Activated CD4-positive, alpha-beta T cell treated with anti-CD3 and anti-CD28 coated beads, Interleukin-2, amount 50 U/mL, for 4 hours (primary cell): Measurements from ENCODE around the gene CDCP2.

Source experiments
- DNase-seq, 2 experiments: peaks; one replicate each; pipeline ENCODE4 v3.0.0-alpha.2; 2020

CDCP2 gene

GRCh38 chr1:54152696-54153095 is at the start of gene CDCP2:
TSS of gene CDCP2 (minus strand) at chr1:54153000. CDS start at chr1:54152922, 78 bp downstream.
- DNase-seq = no peak

- DNase-seq = peak in 1 of 2 experiments; percentile 6
These were observed 47.8 kb upstream of the CDCP2 start for GRCh38 chr1:54200519-54200997.

GRCh38 chr1:54199765-54200518 is 47.1 kb upstream of the CDCP2 start, which contains the start of the genes CYB5RL and MRPL37:
TSS of gene CYB5RL (minus strand) at chr1:54200030. CDS start at chr1:54195616, 4,414 bp downstream.
TSS of gene MRPL37 (plus strand) at chr1:54200167. CDS start at chr1:54200244, 77 bp downstream.
- DNase-seq = peak; percentile 82 to 84

- DNase-seq = no peak
These were observed 46.5 kb upstream of the CDCP2 start for GRCh38 chr1:54199151-54199764.

GRCh38 chr1:54193453-54193852 is 40.7 kb upstream of the CDCP2 start:
- no peak for DNase-seq

GRCh38 chr1:54191525-54191924 is 38.7 kb upstream of the CDCP2 start:
- DNase-seq = no peak

GRCh38 chr1:54190526-54190925 is 37.7 kb upstream of the CDCP2 start:
- DNase-seq = no peak

GRCh38 chr1:54188291-54188690 is 35.5 kb upstream of the CDCP2 start:
- no peak for DNase-seq

- DNase-seq = no peak
These were observed 33.3 kb upstream of the CDCP2 start for GRCh38 chr1:54186056-54186455.

- DNase-seq = no peak
These were observed 28.0 kb upstream of the CDCP2 start for GRCh38 chr1:54180701-54181360.

- DNase-seq = no peak
These were observed 25.7 kb upstream of the CDCP2 start for GRCh38 chr1:54178296-54179070.

- DNase-seq = no peak
These were observed 24.9 kb upstream of the CDCP2 start for GRCh38 chr1:54177726-54178125.

GRCh38 chr1:54176621-54177327 is 24.0 kb upstream of the CDCP2 start:
- no peak for DNase-seq

GRCh38 chr1:54174106-54174505 is 21.3 kb upstream of the CDCP2 start:
- no peak for DNase-seq

GRCh38 chr1:54173681-54174080 is 20.9 kb upstream of the CDCP2 start:
- no peak for DNase-seq

- DNase-seq = no peak
These were observed 20.1 kb upstream of the CDCP2 start for GRCh38 chr1:54172614-54173599.

- no peak for DNase-seq
These were observed 18.8 kb upstream of the CDCP2 start for GRCh38 chr1:54171606-54172005.

- DNase-seq = no peak
These were observed 18.2 kb upstream of the CDCP2 start for GRCh38 chr1:54171016-54171415.

GRCh38 chr1:54169068-54169467 is 16.3 kb upstream of the CDCP2 start:
- DNase-seq = no peak

GRCh38 chr1:54168206-54168965 is 15.6 kb upstream of the CDCP2 start:
- DNase-seq = no peak
